ENCODE data around the gene S1PR1.

GRCh38 chr1:101187297-101187696 lies 49.5 kb upstream of the S1PR1 start:
- TF ChIP-seq, protein P1, sequence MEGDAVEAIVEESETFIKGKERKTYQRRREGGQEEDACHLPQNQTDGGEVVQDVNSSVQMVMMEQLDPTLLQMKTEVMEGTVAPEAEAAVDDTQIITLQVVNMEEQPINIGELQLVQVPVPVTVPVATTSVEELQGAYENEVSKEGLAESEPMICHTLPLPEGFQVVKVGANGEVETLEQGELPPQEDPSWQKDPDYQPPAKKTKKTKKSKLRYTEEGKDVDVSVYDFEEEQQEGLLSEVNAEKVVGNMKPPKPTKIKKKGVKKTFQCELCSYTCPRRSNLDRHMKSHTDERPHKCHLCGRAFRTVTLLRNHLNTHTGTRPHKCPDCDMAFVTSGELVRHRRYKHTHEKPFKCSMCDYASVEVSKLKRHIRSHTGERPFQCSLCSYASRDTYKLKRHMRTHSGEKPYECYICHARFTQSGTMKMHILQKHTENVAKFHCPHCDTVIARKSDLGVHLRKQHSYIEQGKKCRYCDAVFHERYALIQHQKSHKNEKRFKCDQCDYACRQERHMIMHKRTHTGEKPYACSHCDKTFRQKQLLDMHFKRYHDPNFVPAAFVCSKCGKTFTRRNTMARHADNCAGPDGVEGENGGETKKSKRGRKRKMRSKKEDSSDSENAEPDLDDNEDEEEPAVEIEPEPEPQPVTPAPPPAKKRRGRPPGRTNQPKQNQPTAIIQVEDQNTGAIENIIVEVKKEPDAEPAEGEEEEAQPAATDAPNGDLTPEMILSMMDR (IDR thresholded peaks at IDR 0.05): no peak
- TF ChIP-seq POLR2A (IDR thresholded peaks at IDR 0.05): no peak
- TF ChIP-seq EP300 (IDR thresholded peaks at IDR 0.05): no peak
- TF ChIP-seq POLR2AphosphoS5 (IDR thresholded peaks at IDR 0.05): no peak

All from suprapubic skin (tissue), 4 donors.